GM19395 (cell line): ENCODE results near the gene PPM1M.

Experiments
- ATAC-seq: cut with Tn5 transposase; IDR thresholded peaks from one replicate; pipeline ENCODE4 v1.9.1; 2021; ENCODE audit warnings: mild to moderate bottlenecking, moderate library complexity; ENCODE audit not compliant: unreplicated experiment

Gene PPM1M

DNA sequence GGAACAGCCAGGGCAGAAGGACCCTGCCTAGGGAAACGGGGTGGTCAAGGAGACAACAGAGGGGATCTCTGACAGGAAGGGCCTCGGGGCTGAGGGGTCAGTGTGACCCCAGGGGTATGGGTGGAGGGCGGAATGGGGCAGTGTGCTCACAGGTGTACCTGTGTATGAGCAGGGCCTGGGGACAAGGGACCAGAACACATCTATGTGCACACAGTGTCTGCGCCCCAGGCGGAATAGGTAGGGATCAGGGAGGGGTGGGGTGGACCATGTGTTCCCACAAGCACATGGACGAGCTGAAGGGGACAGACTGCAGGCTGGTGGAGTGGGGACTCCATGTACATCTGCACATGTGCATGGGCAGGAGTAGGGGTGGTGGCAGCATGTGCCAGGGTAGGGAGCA lies 15.1 kb upstream of the PPM1M start:
- ATAC-seq, result no peak

DNA sequence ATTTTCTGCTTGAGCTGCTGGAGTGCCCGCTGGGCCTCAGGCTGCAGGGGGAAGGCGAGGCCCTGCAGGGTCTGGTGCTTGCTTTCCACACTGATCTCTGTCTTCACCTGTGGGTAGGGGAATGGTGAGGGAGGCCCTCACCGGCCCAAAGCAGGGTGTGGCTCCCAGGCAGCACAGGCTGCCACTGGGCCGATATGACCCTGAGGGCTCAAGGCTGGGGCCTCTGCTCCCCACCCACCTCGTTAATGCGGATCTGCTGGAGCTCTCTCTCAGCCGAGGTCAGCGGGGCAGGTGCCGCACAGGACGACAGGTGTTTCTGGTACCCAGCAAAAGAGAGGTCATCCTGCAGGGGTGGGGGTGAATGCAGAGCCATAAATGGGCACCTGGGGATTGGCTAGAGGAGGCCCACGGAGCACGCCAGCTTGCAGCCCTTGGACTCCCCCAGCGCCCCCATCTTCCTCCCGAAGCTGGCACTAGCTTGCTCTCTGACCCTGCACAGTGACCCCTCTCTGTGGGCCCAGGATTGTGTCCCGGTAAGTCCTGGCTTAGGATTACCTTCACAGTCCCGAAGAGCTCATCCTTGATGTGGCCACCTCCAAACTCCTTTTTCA lies 14.6 kb upstream of the PPM1M start:
- ATAC-seq, result no peak

GRCh38 chr3:52231502-52232278 lies 13.9 kb upstream of the PPM1M start:
- no peak for ATAC-seq

- no peak for ATAC-seq
Observed at GRCh38 chr3:52232279-52233107, 13.1 kb upstream of the PPM1M start.

- ATAC-seq, result no peak
Observed at GRCh38 chr3:52233108-52233591, 12.4 kb upstream of the PPM1M start.

DNA sequence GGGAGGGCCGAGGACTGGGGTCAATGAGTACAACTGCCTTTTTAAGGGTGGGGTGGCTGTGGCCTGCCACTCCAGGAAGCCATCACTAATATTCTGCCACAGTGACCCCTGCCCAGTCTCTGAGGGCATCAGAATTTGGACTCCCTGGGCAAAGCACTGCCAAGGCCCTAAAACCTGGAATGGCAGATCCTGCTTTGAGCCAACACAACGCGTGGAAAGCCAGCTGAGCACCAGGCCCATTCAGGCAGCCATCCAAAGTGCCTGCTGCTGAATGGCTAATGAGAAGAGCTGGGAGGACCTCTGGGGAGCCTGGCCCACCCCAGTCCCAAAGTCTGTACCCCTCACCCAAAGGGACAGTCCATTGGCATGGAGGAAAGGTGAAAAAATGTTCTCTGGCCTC lies 11.6 kb upstream of the PPM1M start:
- no peak for ATAC-seq

DNA sequence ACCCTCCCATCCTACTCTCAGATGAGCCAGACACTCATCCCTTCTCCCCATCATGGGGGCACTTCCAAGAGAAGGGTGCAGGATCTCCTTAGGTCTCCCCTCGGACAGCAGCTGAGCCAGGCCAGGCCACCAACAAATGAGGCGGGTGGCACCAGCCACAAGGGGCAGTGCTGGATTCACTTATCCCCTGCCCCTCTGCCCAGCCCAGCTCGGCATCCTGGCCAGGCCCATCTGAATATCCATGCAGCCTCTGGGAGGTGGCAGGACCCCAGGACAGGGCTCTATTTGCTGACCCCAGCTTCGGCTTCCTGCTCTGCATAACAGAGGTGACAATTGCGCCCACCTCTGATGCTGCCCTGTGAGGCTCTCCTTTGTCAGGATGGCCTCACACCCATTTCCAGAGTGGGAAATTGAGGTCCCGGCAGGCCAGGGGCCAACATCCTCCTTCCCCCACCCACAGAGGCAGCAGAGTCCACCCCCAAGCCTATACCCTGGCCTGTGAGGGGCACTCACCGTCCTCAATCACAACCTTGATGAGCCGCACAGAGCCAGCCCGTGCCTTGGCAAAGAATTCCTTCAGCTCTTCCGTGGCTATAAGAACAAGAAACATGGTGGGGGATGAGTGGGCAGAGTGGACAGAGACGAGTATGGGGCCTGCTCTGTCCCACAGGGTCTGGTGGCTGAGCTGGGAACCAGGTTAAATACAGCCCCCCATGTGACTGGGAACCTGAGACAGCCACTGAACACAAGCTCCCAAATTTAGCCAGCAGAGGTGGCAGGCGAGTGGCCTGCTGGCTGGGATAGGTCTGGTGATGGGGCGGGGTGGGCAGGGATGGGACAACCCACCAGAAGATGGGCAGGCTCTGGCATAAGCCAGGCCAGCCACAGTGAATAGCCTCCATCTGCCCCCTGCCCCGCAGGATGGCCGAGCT lies 10.8 kb upstream of the PPM1M start:
- no peak for ATAC-seq

DNA sequence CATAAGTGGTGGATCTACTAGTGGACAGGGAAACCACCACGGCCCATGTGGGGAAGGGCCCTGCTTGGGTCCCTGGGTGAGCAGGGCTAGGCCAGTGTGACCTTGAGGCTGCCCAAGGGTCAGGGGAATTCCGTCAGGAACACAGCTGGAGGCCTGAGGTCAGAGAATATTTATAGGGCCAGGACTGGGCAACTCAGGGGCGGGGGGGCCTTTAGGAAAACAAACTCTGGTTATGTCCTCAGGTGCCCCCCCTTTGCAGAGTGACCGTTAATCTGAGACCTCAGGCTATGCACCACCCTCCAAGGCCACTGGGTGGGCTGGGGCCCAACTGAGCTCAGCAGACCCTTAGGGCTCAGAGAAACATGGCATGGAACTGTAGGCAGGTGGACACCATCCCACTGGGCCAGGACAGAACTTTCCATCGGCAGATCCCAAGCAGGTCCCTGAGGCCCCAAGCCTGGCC lies 9.1 kb upstream of the PPM1M start:
- ATAC-seq, result no peak

DNA sequence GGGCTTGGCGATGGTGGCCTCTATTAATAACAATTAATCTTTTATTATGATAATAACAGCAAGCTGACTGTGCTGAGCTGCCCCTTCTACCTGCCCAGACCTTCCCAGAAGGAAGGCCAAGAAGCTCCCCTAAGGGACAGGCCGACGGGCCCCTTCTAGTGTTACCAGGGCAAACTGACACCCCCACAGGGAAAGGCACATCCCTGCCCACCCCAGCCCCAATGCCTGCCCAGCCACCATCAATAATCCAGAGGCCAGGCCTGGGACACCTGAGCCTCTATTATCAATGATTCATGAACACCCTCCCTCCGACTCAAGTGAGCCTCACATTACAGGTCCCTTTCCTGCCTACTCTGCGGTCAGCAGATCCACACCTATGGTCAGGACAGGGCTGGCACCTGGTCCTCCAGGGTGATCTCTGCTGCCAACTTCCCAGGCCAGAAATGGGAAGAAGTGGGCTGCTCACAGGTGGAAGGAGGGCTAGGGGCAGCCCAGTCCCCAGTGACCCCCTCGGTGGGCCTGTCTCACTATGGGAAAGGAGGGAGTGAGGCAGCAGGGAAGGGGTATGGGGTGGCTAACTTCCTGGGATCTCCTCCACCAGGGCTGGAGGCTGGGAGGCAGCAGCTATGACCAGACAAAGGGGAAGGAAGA lies 8.4 kb upstream of the PPM1M start:
- ATAC-seq, result no peak

DNA sequence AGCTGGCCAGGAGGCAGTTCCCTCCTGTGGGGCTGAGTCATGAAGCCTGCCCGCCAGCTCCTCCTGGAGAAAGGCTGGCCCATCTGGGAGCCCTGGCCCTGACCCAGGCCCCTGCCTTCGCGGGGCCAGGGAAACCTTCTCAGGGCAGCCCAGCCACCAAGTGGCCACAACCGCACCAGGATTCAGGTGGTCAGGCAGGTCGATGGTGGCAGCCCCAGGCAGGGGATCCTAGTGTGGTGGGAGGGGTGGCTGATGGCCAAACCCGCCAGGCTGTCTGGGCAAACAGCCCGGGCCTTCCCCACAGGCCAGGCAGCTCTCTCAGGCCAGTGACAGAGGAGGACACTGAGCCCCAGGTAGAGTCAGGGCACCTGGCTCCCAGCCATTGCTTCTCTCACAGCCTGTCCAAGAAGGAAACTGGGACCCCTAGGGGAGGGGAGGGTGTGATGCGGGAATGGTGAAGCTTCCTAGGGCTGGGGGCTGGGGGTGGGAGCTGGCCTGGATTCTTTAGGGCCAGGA lies 7.8 kb upstream of the PPM1M start:
- no peak for ATAC-seq

GRCh38 chr3:52238193-52238760 lies 7.3 kb upstream of the PPM1M start:
- ATAC-seq, result no peak

DNA sequence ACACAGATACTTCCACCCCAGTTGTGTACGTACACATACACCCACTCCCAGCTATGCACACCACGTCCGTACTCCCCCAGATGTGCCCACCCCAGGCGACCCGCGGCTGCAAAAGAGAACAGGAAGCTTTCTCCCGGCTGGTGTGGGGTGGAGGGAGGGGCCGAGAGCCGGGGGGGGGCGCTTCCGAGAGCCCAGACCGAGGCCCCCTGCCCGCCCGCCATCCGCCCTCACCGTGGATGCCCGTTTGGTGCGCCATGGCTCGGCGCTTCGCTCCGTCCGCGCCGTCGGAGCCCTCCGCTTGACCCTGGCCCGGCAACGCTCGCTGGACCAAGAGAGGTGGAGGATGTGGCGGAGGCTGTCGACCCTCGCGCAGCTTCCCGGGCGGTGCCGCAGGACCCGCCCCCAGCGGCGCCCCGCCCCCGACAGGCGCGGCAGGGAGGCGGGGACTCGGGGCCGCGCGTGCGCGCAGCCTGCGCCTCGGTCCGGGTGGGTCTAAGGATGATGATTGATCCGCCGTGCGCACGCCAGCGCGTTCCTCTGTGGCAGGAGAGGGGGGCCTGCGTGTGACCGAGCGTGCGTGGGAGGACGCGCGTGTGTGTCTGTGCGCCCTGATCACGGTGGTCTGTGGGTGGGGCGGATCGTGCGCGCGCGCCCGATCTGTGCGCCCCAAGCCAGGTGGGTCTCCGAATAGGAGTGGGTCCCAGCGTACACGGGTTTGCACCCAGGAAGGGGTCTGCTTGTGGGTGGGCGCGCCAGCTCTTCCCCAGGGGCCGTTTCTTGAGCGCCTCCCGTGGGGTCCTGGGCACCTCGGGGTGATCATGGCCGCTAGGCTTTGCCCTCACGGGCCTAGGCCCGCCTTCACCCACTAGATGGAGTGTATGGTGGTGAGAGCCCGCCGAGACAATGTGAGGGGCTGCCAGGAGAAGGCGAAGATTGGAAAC lies 6.5 kb upstream of the PPM1M start, which contains the start of gene TWF2:
Gene TWF2 (minus strand): TSS at position 398 of the 941 bp plus-strand sequence. CDS start 142 bp downstream, at position 256.
- ATAC-seq, result peak; percentile 75

DNA sequence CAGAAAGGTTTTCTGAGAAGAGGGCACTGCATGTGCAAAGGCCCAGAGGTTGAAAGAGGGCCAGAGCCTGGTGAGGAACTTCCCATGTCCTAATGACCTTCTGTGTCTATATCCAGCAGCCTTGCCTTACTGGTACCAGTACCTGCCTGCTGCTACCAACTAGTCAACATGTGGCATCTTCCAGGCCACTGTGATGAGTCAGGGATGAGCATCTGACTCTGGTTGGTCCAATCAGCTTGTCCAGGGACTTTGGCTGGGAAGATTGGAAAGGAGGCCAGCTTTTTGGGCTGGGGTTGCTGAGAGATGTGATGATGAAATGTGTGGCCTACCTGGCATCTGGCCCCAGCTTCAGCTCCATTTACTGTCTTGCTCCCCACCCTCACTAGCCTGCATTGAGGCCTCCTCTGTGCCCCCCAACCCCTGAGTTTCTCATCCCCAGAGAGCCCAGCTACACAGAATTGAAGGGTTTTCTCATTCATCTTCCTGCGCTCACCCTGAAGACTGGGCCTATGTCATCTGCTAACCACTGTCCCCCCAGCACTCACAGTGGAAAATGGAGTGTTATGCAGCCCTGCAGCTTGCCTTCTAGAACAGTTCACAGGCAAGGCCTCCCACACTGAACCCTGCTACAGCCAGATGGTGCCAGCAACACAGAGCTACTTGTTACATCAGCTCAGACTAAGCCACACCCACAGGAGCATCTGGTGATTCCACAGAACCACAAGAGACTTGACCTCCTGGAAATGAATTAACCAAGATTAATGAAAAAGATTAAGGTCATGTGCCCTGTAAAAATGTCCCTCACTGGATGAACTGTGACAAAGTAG lies 5.3 kb upstream of the PPM1M start:
- ATAC-seq, result no peak

DNA sequence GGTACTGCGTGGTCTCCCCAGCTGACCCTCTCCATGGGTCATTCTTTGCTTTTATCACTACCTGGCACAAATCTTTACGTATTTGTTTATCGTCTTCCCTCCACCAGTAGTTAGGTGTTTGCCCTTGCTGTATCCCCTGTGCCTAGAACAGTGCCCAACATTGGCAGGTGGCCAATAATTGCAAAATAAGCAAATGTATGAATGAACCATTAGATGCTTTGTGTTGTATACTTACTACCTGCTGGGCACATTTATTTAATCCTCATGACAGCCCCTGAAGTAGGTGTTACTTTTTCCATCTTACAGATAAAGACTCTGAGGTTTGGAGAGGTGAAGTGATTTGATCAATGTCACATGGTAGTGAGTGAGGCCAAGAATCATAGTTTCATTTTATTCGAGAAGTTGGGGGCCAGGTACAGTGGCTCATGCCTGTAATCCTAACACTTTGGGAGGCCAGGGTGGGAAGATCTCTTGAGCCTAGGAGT lies 4.6 kb upstream of the PPM1M start:
- ATAC-seq, result no peak

- no peak for ATAC-seq
Observed at GRCh38 chr3:52242039-52242438, 3.5 kb upstream of the PPM1M start.

GRCh38 chr3:52243791-52244628 lies 1.5 kb upstream of the PPM1M start:
- ATAC-seq, result peak; percentile 48
